SK-N-SH (cell line): ENCODE measurements around the gene AGO1.
A peak's percentile ranks its signal among the peaks of the same experiment; 100 is the strongest.

Source experiments
- CHD2 ChIP-seq: fragments of 150-350 bp; IDR thresholded peaks from 2 replicates; pipeline ENCODE4 v1.6.1; 2018; ENCODE audit warnings: low read length; ENCODE audit not compliant: partially characterized antibody
- JUND ChIP-seq: IDR thresholded peaks from 2 replicates; pipeline ENCODE4 v1.4.0; 2012
- POLR2AphosphoS5 ChIP-seq: IDR thresholded peaks from 2 replicates; pipeline ENCODE4 v1.6.1; 2012; ENCODE audit warnings: low read depth, low read length
- RXRA ChIP-seq: IDR thresholded peaks from 2 replicates; pipeline ENCODE4 v1.4.0; 2012; ENCODE audit warnings: low read depth, mild to moderate bottlenecking, borderline replicate concordance
- TF ChIP-seq, protein P1 (sequence below): fragments of 200-600 bp; sonication (generic); IDR thresholded peaks from 2 replicates; pipeline ENCODE4 v1.6.1; 2017; ENCODE audit warnings: antibody characterized with exemption, mild to moderate bottlenecking, moderate library complexity
- TF ChIP-seq, protein P2 (sequence below): fragments of 150-350 bp; IDR thresholded peaks from 2 replicates; pipeline ENCODE4 v1.6.1; 2016; ENCODE audit warnings: mild to moderate bottlenecking, low read depth, low read length
- TF ChIP-seq, protein P3 (sequence below): IDR thresholded peaks from 2 replicates; pipeline ENCODE4 v1.4.0; 2012; ENCODE audit warnings: low read depth
- TF ChIP-seq, protein P4 (sequence below): IDR thresholded peaks from 2 replicates; pipeline ENCODE4 v1.4.0; 2012; ENCODE audit warnings: low read depth, borderline replicate concordance

DNA sequence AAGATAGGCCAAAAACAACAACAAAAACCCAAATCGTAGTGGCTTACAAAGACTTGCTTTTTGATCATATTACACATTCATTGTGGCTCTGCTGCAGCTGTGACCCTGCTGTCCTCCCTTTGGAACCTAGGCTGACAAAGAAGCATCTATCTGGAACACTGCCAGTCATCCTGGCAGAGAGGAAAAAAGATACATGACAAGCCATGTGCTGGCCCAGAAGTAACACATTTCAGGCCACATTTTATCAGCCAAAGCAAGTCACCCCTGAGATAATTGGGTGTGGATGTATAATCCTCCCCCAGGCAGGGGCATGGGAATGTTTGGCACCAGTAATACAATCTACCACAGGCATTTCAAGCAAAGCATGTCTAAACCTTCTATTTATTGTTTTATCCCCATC, 37.2 kb upstream of the AGO1 start:
- TF ChIP-seq, protein P1, sequence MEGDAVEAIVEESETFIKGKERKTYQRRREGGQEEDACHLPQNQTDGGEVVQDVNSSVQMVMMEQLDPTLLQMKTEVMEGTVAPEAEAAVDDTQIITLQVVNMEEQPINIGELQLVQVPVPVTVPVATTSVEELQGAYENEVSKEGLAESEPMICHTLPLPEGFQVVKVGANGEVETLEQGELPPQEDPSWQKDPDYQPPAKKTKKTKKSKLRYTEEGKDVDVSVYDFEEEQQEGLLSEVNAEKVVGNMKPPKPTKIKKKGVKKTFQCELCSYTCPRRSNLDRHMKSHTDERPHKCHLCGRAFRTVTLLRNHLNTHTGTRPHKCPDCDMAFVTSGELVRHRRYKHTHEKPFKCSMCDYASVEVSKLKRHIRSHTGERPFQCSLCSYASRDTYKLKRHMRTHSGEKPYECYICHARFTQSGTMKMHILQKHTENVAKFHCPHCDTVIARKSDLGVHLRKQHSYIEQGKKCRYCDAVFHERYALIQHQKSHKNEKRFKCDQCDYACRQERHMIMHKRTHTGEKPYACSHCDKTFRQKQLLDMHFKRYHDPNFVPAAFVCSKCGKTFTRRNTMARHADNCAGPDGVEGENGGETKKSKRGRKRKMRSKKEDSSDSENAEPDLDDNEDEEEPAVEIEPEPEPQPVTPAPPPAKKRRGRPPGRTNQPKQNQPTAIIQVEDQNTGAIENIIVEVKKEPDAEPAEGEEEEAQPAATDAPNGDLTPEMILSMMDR: no peak
- TF ChIP-seq, protein P2, sequence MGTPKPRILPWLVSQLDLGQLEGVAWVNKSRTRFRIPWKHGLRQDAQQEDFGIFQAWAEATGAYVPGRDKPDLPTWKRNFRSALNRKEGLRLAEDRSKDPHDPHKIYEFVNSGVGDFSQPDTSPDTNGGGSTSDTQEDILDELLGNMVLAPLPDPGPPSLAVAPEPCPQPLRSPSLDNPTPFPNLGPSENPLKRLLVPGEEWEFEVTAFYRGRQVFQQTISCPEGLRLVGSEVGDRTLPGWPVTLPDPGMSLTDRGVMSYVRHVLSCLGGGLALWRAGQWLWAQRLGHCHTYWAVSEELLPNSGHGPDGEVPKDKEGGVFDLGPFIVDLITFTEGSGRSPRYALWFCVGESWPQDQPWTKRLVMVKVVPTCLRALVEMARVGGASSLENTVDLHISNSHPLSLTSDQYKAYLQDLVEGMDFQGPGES: no peak
- TF ChIP-seq POLR2AphosphoS5: no peak
- TF ChIP-seq, protein P3, sequence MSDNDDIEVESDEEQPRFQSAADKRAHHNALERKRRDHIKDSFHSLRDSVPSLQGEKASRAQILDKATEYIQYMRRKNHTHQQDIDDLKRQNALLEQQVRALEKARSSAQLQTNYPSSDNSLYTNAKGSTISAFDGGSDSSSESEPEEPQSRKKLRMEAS: no peak
- TF ChIP-seq RXRA: no peak
- TF ChIP-seq, protein P4, sequence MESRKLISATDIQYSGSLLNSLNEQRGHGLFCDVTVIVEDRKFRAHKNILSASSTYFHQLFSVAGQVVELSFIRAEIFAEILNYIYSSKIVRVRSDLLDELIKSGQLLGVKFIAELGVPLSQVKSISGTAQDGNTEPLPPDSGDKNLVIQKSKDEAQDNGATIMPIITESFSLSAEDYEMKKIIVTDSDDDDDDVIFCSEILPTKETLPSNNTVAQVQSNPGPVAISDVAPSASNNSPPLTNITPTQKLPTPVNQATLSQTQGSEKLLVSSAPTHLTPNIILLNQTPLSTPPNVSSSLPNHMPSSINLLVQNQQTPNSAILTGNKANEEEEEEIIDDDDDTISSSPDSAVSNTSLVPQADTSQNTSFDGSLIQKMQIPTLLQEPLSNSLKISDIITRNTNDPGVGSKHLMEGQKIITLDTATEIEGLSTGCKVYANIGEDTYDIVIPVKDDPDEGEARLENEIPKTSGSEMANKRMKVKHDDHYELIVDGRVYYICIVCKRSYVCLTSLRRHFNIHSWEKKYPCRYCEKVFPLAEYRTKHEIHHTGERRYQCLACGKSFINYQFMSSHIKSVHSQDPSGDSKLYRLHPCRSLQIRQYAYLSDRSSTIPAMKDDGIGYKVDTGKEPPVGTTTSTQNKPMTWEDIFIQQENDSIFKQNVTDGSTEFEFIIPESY: no peak
- TF ChIP-seq CHD2: peak; percentile 28
- TF ChIP-seq JUND: no peak
